Peyer's patch (tissue), 4 donors: ENCODE results near the gene DOCK9.

Source experiments
- POLR2A ChIP-seq, 2 donors: fragments of 450-650 bp; IDR thresholded peaks; one replicate each; pipeline ENCODE4 v1.5.1; 2017; ENCODE audit warnings: antibody characterized with exemption in 2 of 2, mild to moderate bottlenecking in 2 of 2, moderate library complexity in 2 of 2
- TF ChIP-seq, protein P1 (sequence below), 6 experiments: fragments of 450-650 bp in 4 of 6; fragments of 200-600 bp in 2 of 6; sonication (generic) in 1 of 6; IDR thresholded peaks; one replicate each; pipeline ENCODE4 v1.5.1; 2017 to 2019; ENCODE audit warnings: antibody characterized with exemption in 6 of 6, mild to moderate bottlenecking in 3 of 6, moderate library complexity in 1 of 6

DNA sequence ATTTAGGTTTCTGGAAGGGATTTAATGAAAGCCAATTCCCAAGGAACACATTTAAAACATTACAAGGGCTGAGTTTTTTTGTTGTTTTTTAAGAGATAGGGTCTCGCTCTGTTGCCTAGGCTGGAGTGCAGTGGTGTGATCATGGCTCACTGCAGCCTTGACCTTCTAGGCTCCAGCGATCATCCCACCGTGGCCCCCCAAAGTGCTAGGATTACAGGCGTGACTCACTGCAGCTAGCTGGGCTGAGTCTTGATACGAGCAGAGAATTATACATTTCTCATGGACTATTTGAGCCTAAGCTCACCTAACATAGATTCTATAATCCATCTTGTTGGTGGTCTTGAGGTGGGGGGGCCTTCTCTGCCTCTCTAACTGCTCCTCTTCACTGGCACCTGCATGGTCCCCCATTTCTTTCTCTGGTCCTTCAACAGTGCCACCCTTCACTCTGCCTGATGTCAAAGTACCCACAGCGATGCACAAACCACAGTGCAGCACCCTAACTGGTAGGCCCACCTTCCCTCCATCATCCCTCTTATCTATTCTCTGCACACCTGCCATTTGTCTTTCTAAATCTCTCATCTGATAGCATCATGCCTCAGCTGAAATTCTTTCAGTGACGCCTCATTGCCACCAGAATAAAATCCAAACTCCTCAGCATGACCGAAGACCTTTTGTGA lies 37.4 kb downstream of the DOCK9 start:
- TF ChIP-seq, protein P1, sequence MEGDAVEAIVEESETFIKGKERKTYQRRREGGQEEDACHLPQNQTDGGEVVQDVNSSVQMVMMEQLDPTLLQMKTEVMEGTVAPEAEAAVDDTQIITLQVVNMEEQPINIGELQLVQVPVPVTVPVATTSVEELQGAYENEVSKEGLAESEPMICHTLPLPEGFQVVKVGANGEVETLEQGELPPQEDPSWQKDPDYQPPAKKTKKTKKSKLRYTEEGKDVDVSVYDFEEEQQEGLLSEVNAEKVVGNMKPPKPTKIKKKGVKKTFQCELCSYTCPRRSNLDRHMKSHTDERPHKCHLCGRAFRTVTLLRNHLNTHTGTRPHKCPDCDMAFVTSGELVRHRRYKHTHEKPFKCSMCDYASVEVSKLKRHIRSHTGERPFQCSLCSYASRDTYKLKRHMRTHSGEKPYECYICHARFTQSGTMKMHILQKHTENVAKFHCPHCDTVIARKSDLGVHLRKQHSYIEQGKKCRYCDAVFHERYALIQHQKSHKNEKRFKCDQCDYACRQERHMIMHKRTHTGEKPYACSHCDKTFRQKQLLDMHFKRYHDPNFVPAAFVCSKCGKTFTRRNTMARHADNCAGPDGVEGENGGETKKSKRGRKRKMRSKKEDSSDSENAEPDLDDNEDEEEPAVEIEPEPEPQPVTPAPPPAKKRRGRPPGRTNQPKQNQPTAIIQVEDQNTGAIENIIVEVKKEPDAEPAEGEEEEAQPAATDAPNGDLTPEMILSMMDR (IDR thresholded peaks at IDR 0.05): no peak
- no peak for TF ChIP-seq POLR2A (IDR thresholded peaks at IDR 0.05)
